GM12875 (cell line): ENCODE results near the gene HELZ2.

Experiments used
- H3K4me3 ChIP-seq: one replicate; pipeline ENCODE4 v1.5.1; 2011; ENCODE audit warnings: low read depth, low read length, control low read depth
- TF ChIP-seq, protein P1 (sequence below): IDR thresholded peaks from 2 replicates; pipeline ENCODE4 v1.5.1; 2011; ENCODE audit warnings: low read depth, mild to moderate bottlenecking, control low read depth, inconsistent platforms, low read length, moderate library complexity, borderline replicate concordance; ENCODE audit not compliant: insufficient read depth

Gene HELZ2

DNA sequence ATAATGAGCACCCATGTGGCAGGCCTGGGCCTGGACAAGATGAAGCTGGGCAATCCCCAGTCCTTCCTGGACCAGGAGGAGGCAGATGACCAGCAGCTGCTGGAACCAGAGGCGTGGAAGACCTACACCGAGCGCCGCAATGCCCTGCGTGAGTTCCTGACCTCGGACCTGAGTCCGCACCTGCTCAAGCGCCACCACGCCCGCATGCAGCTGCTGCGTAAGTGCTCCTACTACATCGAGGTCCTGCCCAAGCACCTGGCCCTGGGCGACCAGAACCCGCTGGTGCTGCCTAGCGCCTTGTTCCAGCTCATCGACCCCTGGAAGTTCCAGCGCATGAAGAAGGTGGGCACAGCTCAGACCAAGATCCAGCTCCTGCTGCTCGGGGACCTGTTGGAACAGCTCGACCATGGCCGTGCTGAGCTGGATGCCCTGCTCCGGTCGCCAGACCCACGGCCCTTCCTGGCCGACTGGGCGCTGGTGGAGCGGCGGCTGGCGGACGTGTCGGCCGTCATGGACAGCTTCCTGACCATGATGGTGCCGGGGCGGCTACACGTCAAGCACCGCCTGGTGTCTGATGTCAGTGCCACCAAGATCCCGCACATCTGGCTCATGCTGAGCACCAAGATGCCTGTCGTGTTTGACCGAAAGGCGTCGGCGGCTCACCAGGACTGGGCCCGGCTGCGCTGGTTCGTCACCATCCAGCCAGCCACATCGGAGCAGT lies 18.2 kb downstream of the HELZ2 start:
- H3K4me3 ChIP-seq = no peak overlapping the region
- TF ChIP-seq, protein P1, sequence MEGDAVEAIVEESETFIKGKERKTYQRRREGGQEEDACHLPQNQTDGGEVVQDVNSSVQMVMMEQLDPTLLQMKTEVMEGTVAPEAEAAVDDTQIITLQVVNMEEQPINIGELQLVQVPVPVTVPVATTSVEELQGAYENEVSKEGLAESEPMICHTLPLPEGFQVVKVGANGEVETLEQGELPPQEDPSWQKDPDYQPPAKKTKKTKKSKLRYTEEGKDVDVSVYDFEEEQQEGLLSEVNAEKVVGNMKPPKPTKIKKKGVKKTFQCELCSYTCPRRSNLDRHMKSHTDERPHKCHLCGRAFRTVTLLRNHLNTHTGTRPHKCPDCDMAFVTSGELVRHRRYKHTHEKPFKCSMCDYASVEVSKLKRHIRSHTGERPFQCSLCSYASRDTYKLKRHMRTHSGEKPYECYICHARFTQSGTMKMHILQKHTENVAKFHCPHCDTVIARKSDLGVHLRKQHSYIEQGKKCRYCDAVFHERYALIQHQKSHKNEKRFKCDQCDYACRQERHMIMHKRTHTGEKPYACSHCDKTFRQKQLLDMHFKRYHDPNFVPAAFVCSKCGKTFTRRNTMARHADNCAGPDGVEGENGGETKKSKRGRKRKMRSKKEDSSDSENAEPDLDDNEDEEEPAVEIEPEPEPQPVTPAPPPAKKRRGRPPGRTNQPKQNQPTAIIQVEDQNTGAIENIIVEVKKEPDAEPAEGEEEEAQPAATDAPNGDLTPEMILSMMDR = no peak

DNA sequence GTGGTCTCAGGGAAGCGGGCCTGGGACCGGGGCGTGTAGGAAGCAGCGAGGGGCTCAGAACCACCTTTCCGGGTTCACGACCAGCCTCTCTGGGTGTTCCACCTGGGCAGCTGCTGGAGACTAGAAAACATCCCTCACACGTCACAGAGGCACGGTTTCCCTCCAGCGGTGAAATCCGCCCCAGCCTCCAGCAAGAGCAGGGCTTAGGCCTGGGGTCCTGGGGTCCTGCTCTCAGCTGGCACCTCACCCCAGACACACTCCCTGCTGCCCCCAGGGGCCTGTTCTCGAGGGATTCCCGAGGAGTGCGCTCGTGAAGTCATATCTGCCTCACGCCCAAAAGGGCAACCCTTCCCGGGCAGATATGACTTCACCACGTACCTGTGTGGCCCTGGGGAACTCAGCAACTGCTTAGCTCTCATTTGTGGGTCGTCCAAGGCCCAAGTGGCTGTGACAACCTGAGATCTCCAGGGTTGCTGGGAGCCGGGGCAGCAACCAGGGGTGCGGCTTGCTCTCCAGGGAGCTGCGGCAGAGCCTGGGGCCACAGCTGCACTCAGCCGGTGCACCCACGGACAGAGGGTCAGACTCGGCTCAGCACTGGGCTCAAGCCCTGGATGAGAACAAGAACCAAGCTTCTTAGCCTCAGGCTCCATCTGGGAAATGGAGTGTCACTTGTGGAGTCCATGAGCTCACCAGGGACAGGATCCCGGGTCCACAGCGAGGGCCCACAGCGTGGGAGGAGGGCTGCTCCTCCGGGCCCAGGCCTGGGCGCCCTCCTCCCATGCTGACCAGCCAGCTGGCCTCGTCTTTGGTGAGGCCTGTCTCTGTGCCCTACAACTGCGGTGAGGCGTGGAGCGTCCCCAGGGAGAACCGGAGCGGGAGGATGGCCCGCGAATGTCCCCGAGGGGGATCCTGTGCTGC lies 19.4 kb downstream of the HELZ2 start:
- TF ChIP-seq, protein P1 = no peak
- H3K4me3 ChIP-seq = no peak overlapping the region

DNA sequence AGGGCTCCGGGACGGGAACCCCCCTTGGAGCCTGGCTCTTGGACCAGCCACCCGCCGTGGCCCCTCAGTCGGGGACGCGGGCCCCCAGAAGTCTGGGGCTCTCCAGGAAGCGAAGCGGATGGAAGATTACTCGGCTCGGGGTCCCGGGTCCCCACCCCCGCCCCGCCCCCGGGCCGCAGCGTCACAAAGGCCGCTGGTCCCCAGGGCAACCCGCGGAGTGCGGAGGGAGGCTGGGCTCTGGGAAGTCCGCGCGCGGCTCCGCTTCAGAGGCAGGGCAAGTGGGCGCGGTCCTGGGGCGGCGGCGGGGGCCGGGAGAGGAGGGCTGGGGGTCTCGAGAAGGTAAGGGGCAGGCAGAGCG lies 20.1 kb downstream of the HELZ2 start, which contains the start of gene FNDC11:
Gene FNDC11 (plus strand): TSS at position 227 of the 358 bp plus-strand sequence. CDS start 1,505 bp downstream, outside the sequence.
- H3K4me3 ChIP-seq = peak within 1 kb of the TSS; percentile 57
- TF ChIP-seq, protein P1 = no peak

DNA sequence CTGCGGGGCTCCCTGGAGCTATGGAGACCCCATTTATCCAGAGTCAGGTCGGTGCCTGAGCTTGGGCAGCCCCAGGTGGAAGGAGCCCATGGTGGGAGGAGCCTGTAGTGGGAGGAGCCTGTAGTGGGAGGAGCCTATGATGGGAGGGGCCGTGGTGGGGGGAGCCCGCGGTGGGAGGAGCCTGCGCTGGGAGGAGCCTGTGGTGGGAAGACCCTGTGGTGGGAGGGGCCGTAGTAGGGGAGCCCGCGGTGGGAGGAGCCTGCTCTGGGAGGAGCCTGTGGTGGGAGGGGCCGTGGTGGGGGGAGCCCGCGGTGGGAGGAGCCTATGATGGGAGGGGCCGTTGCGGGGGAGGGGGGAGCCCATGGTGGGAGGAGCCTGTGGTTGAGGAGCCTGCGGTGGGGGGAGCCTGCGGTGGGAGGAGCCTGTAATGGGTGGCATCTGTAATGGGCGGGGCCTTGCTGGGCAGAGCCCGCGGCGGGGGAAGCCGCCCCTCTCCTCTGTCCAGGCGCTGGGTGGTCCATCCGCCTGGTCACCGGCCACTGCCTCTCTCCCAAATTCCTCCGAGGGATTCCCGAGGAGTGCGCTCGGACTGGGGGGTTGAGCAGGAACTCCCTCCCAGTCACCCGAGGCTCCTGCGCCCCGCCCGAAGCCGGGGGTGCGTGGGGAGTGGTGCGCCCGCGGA lies 20.6 kb downstream of the HELZ2 start:
- TF ChIP-seq, protein P1 = no peak
- H3K4me3 ChIP-seq = peak overlapping the region; percentile 57

DNA sequence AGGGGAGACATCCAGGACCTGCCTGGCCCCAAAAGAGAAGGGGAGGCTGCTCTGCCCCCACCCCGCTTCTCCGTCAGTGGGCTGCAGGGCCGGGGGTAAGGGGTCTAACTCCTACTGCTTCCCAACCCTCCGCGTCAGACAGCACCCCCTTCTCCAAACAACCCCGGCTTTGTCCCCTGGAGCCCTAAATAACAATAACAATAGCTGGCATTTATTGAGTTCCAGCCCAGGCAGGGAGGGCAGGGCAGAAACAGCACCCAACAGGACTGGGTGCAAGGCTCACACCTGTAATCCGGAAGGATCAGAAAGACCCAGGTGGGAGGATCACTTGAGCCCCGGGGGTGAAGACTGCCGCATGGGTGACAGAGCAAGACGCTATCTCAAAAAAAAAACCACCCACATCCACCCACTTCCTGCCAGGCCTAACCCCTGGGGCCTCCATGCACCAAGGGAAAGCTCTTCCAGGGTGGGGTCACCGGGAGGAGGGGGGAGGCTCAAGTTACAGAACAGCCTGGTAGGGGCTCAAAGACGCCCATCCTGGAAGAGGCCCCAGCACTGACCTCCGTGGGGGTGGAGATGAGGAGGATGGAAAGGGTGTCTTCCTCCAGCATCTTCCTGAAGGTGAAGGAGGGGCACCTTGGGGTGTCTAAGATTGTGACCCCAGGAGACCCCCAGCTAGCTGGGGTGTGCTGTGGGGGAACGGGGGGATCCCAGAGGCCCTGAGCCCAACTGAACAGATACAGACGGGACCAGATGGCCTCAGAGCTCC lies 21.4 kb downstream of the HELZ2 start:
- H3K4me3 ChIP-seq = no peak overlapping the region
- TF ChIP-seq, protein P1 = no peak

DNA sequence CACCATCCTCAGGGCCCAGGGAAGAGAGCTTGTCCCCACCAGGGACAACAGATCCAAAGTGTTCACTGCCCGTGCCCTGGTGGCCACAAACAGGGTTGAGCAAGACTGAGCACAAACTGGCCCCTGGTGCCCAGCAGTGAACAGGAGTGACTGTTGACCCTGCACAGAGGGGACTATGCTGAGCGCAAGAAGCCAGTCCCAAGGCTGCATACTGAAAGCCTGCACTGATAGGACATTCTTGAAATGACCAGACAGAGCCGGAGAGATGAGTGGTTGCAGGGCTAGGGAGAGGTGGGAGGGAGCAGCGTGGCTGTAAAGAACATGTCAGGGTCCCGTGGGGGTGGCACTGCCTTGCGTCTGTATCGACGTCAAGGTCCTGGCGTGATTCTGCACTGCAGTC lies 23.0 kb downstream of the HELZ2 start:
- TF ChIP-seq, protein P1 = no peak

More for the DNA sequence above, 23.0 kb downstream of the HELZ2 start:
- no peak overlapping the region for H3K4me3 ChIP-seq
